Endothelial cell of umbilical vein (primary cell): ENCODE measurements around the gene ATG10. TPM values are rescaled to one million over a fixed set of nuclear protein-coding genes. Genes with fewer than 3 reads are reported as not detected.

Experiments used
- BruUV-seq: library from RNA; stranded (reverse); fragments of 400-500 nt; replicated peaks from 2 replicates; lab custom pipeline; 2021; lab: Mats Ljungman, UMichigan
- CTCF ChIA-PET: fragments of 300-600, 350-600 bp; sonication (Branson Sonifier 250); formaldehyde crosslinking; loops from one replicate; lab custom pipeline; 2021; ENCODE audit warnings: antibody characterized with exemption, inconsistent platforms; lab: Charles Lee
- POLR2A ChIA-PET: fragments of 300-600, 350-600 bp; sonication (Branson Sonifier 250); formaldehyde crosslinking; loops from one replicate; lab custom pipeline; 2021; ENCODE audit warnings: antibody characterized with exemption, inconsistent platforms; lab: Charles Lee
- DNase-seq: peaks from one replicate; pipeline ENCODE4 v3.0.0-alpha.2; 2011; ENCODE audit warnings: low read depth, low spot score
- FAIRE-seq: peaks from 2 replicates; lab custom pipeline; 2011; peaks lifted over from hg19 to GRCh38; lab: Jason Lieb, UNC
- H2AFZ ChIP-seq: 2 replicates; pipeline ENCODE4 v1.6.0; 2012; ENCODE audit warnings: low read depth, low read length, control low read depth, inconsistent platforms
- H3K27ac ChIP-seq: 2 replicates; pipeline ENCODE4 v1.5.1; 2011; ENCODE audit warnings: low read depth, mild to moderate bottlenecking, control low read depth, low read length, moderate library complexity; ENCODE audit not compliant: insufficient read depth
- H3K27me3 ChIP-seq, 2 experiments: 2 replicates each; pipeline versions ENCODE4 v1.6.0 to v1.6.1; 2011; ENCODE audit warnings: low read length in 2 of 2, mixed read lengths in 1 of 2; ENCODE audit not compliant: control insufficient read depth in 2 of 2, insufficient read depth in 2 of 2
- H3K36me3 ChIP-seq, 2 experiments: 2 replicates in 1 of 2; 3 replicates in 1 of 2; pipeline ENCODE4 v1.5.1; 2011; ENCODE audit warnings: low read length in 2 of 2, mild to moderate bottlenecking in 1 of 2, moderate library complexity in 1 of 2; ENCODE audit not compliant: control insufficient read depth in 2 of 2, insufficient read depth in 2 of 2; ENCODE audit errors: extremely low read depth in 1 of 2
- H3K4me1 ChIP-seq: 3 replicates; pipeline ENCODE4 v1.5.1; 2011; ENCODE audit warnings: mild to moderate bottlenecking, low read length; ENCODE audit not compliant: control insufficient read depth, insufficient read depth; ENCODE audit errors: extremely low read depth
- H3K4me2 ChIP-seq: 2 replicates; pipeline ENCODE4 v1.6.1; 2011; ENCODE audit warnings: low read length, control low read depth, mixed read lengths; ENCODE audit not compliant: insufficient read depth
- H3K4me3 ChIP-seq, 3 experiments: fragments of 200-600 bp in 1 of 3; sonication (generic), shearing (Covaris generic) in 1 of 3; replicated peaks in 1 of 3; 2 replicates each; pipeline ENCODE4 v1.5.1; 2011 to 2016; ENCODE audit warnings: control low read depth in 3 of 3, low read length in 3 of 3, mild to moderate bottlenecking in 2 of 3, inconsistent platforms in 1 of 3, low read depth in 1 of 3, moderate library complexity in 1 of 3; ENCODE audit not compliant: insufficient read depth in 1 of 3
- H3K79me2 ChIP-seq: 2 replicates; pipeline ENCODE4 v1.6.0; 2012; ENCODE audit warnings: low read length, inconsistent platforms; ENCODE audit not compliant: control insufficient read depth, insufficient read depth
- H3K9ac ChIP-seq: replicated peaks from 2 replicates; pipeline ENCODE3; 2011; ENCODE audit warnings: low read length, control low read depth; ENCODE audit not compliant: insufficient read depth; ENCODE audit errors: extremely low read depth
- H3K9me1 ChIP-seq: replicated peaks from 3 replicates; pipeline ENCODE4 v1.6.0; 2011; ENCODE audit warnings: mild to moderate bottlenecking, low read length; ENCODE audit not compliant: control insufficient read depth, insufficient read depth; ENCODE audit errors: extremely low read depth
- H3K9me3 ChIP-seq: replicated peaks from 2 replicates; pipeline ENCODE4 v1.5.1; 2012; ENCODE audit warnings: low read length, inconsistent platforms; ENCODE audit not compliant: control insufficient read depth, insufficient read depth
- H4K20me1 ChIP-seq: replicated peaks from 2 replicates; pipeline ENCODE3; 2011; ENCODE audit warnings: mild to moderate bottlenecking, low read length; ENCODE audit not compliant: control insufficient read depth, insufficient read depth; ENCODE audit errors: extremely low read depth
- EZH2 ChIP-seq: IDR thresholded peaks from 2 replicates; pipeline ENCODE4 v1.6.1; 2012; ENCODE audit warnings: borderline replicate concordance, low read depth, mild to moderate bottlenecking, moderate library complexity, low read length, inconsistent platforms; ENCODE audit not compliant: severe bottlenecking
- FOS ChIP-seq: IDR thresholded peaks from 2 replicates; pipeline ENCODE4 v1.6.1; 2011; ENCODE audit warnings: mild to moderate bottlenecking, low read length, moderate library complexity, borderline replicate concordance; ENCODE audit not compliant: insufficient read depth
- GATA2 ChIP-seq: IDR thresholded peaks from 2 replicates; pipeline ENCODE4 v1.7.0; 2011; ENCODE audit warnings: low read depth, mild to moderate bottlenecking, moderate library complexity, mixed read lengths, low read length; ENCODE audit not compliant: insufficient read length, insufficient read depth
- JUN ChIP-seq: IDR thresholded peaks from 2 replicates; pipeline ENCODE4 v1.6.1; 2011; ENCODE audit warnings: borderline replicate concordance, low read depth; ENCODE audit not compliant: insufficient read length, insufficient read depth
- MAX ChIP-seq: IDR thresholded peaks from 2 replicates; pipeline ENCODE4 v1.6.1; 2011; ENCODE audit not compliant: insufficient read depth, insufficient read length
- MYC ChIP-seq: IDR thresholded peaks from one replicate; pipeline ENCODE4 v1.6.1; 2011; ENCODE audit warnings: mild to moderate bottlenecking, low read depth, low read length
- POLR2AphosphoS5 ChIP-seq: IDR thresholded peaks from 2 replicates; pipeline ENCODE4 v1.6.1; 2012; ENCODE audit warnings: low read depth, mild to moderate bottlenecking, control low read depth, low read length, moderate library complexity; ENCODE audit not compliant: insufficient read depth
- dilution Hi-C: fragments of 300-500 bp; cut with MboI; formaldehyde crosslinking; loops from one replicate; pipeline ENCODE4 v1.15.0; 2019; ENCODE audit warnings: low sequenced_read_pairs; ENCODE audit not compliant: extremely low pct_ligation_motif_present
- intact Hi-C: fragments of 100-400 bp; cut with micrococcal nuclease; formaldehyde crosslinking; loops from one replicate; pipeline ENCODE4 v1.10.0; 2022
- polyA plus RNA-seq, 4 experiments: library from polyadenylated mRNA; depleted of rRNA in 3 of 4; stranded (reverse) in 3 of 4; unstranded in 1 of 4; fragments of >200 nt; gene quantifications; 2 replicates each; pipeline versions ENCODE4 v1.2.1 to v1.2.3, GENCODE V29; 2011 to 2012; ENCODE audit warnings: missing spikeins in 1 of 4
- total RNA-seq: library from RNA; stranded (reverse); gene quantifications from 2 replicates; pipeline ENCODE4 v1.2.3, GENCODE V29; 2021
- TF ChIP-seq, protein P1 (sequence below), 2 donors: IDR thresholded peaks; 1 replicate in 1 of 2; 2 replicates in 1 of 2; pipeline ENCODE4 v1.5.1; 2011; ENCODE audit warnings: low read length in 2 of 2, mild to moderate bottlenecking in 2 of 2, moderate library complexity in 2 of 2, control low read depth in 1 of 2, inconsistent platforms in 1 of 2, low read depth in 1 of 2; ENCODE audit not compliant: insufficient read depth in 1 of 2; ENCODE audit errors: extremely low read depth in 1 of 2

The ATG10 gene
- total and polyA plus RNA-seq, 2 donors (not counting 3 experiments of a cell fraction or from before 2014, with no cell fraction given), result 1.6 to 3.9 TPM

- FAIRE-seq (no peak), DNase-seq (no peak)
- dilution Hi-C loops, result no loop called here
- Histone ChIP-seq H4K20me1 (no peaks in the 10 kb centered on the region), H3K4me2 (no peak overlapping the region), H3K27me3 (no peaks in the 10 kb centered on the region), H3K4me1 (no peaks in the 10 kb centered on the region), H3K36me3 (no peaks in the 10 kb centered on the region), H3K79me2 (no peaks in the 10 kb centered on the region), H3K9me3 (no peaks in the 10 kb centered on the region), H3K9ac (no peak overlapping the region), H2AFZ (no peak overlapping the region), H3K9me1 (no peaks in the 10 kb centered on the region), H3K27ac (no peak overlapping the region), H3K4me3 (no peak overlapping the region)
- POLR2A ChIA-PET, result no interaction called here
- intact Hi-C loops, result no loop called here
- CTCF ChIA-PET, result no interaction called here
- no peak for TF ChIP-seq POLR2AphosphoS5
- TF ChIP-seq, protein P1, sequence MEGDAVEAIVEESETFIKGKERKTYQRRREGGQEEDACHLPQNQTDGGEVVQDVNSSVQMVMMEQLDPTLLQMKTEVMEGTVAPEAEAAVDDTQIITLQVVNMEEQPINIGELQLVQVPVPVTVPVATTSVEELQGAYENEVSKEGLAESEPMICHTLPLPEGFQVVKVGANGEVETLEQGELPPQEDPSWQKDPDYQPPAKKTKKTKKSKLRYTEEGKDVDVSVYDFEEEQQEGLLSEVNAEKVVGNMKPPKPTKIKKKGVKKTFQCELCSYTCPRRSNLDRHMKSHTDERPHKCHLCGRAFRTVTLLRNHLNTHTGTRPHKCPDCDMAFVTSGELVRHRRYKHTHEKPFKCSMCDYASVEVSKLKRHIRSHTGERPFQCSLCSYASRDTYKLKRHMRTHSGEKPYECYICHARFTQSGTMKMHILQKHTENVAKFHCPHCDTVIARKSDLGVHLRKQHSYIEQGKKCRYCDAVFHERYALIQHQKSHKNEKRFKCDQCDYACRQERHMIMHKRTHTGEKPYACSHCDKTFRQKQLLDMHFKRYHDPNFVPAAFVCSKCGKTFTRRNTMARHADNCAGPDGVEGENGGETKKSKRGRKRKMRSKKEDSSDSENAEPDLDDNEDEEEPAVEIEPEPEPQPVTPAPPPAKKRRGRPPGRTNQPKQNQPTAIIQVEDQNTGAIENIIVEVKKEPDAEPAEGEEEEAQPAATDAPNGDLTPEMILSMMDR (IDR thresholded peaks at IDR 0.05; ENCODE audit: extremely low read depth in 1 of 2, insufficient read depth in 1 of 2, low read depth in 1 of 2, low read length in 2 of 2), result no peak
- no peak for TF ChIP-seq FOS
- TF ChIP-seq GATA2, result no peak
- TF ChIP-seq JUN, result no peak
- TF ChIP-seq MYC, result no peak
- TF ChIP-seq EZH2, result no peak
- TF ChIP-seq MAX, result no peak
- no TSS peak for BruUV-seq
These were observed 35.1 kb upstream of the ATG10 start for GRCh38 chr5:81936750-81937149.
